ENCODE results near the gene GART. TPM values are rescaled to one million over a fixed set of nuclear protein-coding genes. Genes with fewer than 3 reads are reported as not detected.

Gene GART
- total and polyA plus RNA-seq, 8 donors = 4.1 to 126 (median 47.8) TPM

DNA sequence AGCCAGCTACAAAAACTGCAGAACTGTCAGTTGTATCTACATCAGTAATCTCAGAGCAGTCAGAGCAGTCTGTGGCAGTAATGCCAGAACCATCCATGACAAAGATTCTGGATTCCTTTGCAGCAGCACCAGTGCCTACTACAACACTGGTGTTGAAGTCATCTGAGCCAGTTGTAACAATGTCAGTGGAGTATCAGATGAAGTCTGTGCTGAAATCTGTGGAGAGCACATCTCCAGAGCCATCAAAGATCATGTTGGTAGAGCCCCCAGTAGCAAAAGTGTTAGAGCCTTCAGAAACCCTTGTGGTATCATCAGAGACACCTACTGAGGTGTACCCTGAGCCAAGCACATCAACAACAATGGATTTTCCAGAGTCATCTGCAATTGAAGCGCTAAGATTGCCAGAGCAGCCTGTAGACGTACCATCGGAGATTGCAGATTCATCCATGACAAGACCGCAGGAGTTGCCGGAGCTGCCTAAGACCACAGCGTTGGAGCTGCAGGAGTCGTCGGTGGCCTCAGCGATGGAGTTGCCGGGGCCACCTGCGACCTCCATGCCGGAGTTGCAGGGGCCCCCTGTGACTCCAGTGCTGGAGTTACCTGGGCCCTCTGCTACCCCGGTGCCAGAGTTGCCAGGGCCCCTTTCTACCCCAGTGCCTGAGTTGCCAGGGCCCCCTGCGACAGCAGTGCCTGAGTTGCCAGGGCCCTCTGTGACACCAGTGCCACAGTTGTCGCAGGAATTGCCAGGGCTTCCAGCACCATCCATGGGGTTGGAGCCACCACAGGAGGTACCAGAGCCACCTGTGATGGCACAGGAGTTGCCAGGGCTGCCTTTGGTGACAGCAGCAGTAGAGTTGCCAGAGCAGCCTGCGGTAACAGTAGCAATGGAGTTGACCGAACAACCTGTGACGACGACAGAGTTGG, 8.2 kb upstream of the GART start:
- no peak for TF ChIP-seq POLR2AphosphoS5 (IDR thresholded peaks at IDR 0.05)
- no peak for TF ChIP-seq POLR2A (IDR thresholded peaks at IDR 0.05)
- no peak for TF ChIP-seq EP300 (IDR thresholded peaks at IDR 0.05)
- TF ChIP-seq, protein P1, sequence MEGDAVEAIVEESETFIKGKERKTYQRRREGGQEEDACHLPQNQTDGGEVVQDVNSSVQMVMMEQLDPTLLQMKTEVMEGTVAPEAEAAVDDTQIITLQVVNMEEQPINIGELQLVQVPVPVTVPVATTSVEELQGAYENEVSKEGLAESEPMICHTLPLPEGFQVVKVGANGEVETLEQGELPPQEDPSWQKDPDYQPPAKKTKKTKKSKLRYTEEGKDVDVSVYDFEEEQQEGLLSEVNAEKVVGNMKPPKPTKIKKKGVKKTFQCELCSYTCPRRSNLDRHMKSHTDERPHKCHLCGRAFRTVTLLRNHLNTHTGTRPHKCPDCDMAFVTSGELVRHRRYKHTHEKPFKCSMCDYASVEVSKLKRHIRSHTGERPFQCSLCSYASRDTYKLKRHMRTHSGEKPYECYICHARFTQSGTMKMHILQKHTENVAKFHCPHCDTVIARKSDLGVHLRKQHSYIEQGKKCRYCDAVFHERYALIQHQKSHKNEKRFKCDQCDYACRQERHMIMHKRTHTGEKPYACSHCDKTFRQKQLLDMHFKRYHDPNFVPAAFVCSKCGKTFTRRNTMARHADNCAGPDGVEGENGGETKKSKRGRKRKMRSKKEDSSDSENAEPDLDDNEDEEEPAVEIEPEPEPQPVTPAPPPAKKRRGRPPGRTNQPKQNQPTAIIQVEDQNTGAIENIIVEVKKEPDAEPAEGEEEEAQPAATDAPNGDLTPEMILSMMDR (IDR thresholded peaks at IDR 0.05) = no peak
- Histone ChIP-seq H3K36me3 (peaks cover 62 to 91% (median 90%) of the 10 kb centered on the region in 4 donors), H3K9me3 (no peaks in the 10 kb centered on the region), H3K4me1 (peaks cover 11 to 49% (median 30%) of the 10 kb centered on the region in 4 donors), H3K4me3 (no peak overlapping the region), H3K27ac (no peak overlapping the region), H3K27me3 (no peaks in the 10 kb centered on the region)
- no peak for DNase-seq
- intact Hi-C loops (cut with DNase I; ENCODE audit: low total_unique reads) = no loop called here
- 89 to 99% (median 96%) methylated on average over 11 to 19 of the region's 19 CpGs for WGBS, 5 donors

DNA sequence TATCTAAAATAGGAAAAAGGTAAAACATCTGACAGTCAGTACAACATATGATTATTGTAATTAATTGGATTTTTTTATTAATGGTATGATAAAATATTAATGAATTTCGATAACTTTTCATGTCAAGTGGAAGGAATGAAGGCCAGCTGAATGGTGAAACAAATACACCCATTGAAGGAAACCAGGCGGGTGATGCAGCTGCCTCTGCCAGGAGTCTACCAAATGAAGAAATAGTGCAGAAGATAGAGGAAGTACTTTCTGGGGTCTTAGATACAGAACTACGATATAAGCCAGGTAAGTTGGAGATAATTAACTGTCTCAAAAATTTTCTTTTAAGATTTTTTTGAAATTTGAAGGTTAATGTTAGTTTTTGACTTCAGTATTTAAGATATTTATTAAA, 4.2 kb upstream of the GART start:
- H3K27ac ChIP-seq = no peak overlapping the region
- no peak for DNase-seq
- no peaks in the 10 kb centered on the region for H3K9me3 ChIP-seq
- peaks cover 16 to 58% (median 36%) of the 10 kb centered on the region in 4 donors for H3K4me1 ChIP-seq
- TF ChIP-seq POLR2AphosphoS5 (IDR thresholded peaks at IDR 0.05) (no peak), POLR2A (IDR thresholded peaks at IDR 0.05) (no peak)
- TF ChIP-seq, protein P1 (IDR thresholded peaks at IDR 0.05) = no peak
- intact Hi-C loops (cut with DNase I; ENCODE audit: low total_unique reads) = no loop called here
- WGBS, 5 donors = 46 to 65% (median 48%) methylated on average over 3 of the region's 3 CpGs
- no peaks in the 10 kb centered on the region for H3K27me3 ChIP-seq
- peak overlapping the region in 1 of 4 donors; percentile 10 for H3K4me3 ChIP-seq
- H3K36me3 ChIP-seq = peaks cover 24 to 50% (median 49%) of the 10 kb centered on the region in 4 donors

DNA sequence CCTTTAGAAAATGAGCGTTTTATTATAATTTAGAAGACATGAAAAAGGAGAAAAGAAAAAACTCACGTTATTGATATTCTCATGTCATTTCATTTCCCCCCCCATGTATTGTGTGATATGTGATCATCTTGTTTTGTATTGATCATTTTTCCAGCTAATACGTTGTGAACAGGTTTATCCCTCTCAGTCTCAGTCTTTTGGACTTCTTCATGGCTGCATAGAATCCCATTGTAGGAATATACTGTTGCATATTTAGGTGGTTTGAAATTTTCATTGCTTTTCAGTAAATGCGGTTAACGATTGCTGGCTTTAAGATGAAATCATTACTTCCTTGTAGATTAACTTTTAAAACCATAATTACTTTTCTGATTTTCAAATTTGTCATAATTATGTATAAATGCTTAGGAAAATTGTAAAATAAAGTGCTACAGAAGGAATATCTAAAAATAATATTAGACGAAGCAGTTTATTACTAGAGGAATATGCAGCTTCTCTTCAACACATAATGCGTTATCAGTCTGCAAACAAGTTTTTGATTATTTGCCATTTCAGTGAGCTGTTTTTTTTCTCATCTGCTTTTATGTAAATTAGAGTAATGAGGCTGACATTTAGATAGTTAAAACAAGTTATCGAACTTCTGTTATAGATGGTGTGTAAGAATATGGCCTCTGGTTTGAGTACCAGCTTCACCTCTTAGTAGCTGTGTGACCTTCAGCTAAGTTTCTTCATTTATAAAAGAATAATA, 2.7 kb upstream of the GART start:
- H3K27me3 ChIP-seq = no peaks in the 10 kb centered on the region
- intact Hi-C loops (cut with DNase I; ENCODE audit: low total_unique reads) = no loop called here
- H3K27ac ChIP-seq = peak overlapping the region in 3 of 5 donors; percentile 97 to 99 (median 99)
- no peak for DNase-seq
- peaks cover 9 to 36% (median 35%) of the 10 kb centered on the region in 4 donors for H3K36me3 ChIP-seq
- TF ChIP-seq POLR2A (IDR thresholded peaks at IDR 0.05) (no peak), POLR2AphosphoS5 (IDR thresholded peaks at IDR 0.05) (no peak), EP300 (IDR thresholded peaks at IDR 0.05) (no peak)
- TF ChIP-seq, protein P1 (IDR thresholded peaks at IDR 0.05) = no peak
- no peaks in the 10 kb centered on the region for H3K9me3 ChIP-seq
- peaks cover 27 to 68% (median 49%) of the 10 kb centered on the region in 4 donors for H3K4me1 ChIP-seq
- H3K4me3 ChIP-seq = peak overlapping the region; percentile 70 to 81 (median 78)
- WGBS, 5 donors = 6 to 11% (median 7%) methylated on average over 8 of the region's 8 CpGs

DNA sequence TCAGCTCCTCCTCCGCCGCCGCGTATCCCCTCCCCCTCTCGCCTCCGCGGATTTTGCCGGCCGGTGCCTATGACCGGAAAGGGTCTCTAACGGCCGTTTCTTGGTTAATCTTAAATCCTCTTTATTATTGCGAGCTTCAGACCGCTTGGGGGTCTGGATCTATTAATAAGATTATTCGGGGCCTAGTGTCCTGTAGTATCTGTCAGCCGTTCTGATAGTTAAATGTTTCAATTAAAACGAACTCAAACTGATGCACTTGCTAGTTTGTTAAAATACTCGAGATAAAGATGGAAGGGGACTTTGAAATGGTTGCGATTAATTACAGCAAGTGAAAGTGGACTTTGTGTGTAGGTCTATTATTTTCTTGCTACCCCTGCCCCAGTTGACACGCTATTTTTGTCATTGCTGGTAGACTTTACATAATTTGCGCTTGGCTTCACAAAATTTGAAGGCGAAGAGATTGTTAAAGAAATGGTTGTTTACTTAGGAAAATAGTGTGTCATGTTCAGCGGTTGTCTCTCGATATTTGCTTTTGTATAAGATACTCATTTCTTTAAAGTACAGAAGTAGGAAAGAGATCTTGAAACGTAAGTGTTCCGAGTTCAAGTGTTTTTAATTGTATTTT, 1.7 kb upstream of the GART start:
- TF ChIP-seq EP300 (IDR thresholded peaks at IDR 0.05) (no peak), POLR2A (IDR thresholded peaks at IDR 0.05) (no peak), POLR2AphosphoS5 (IDR thresholded peaks at IDR 0.05) (no peak)
- TF ChIP-seq, protein P1 (IDR thresholded peaks at IDR 0.05) = no peak
- no peaks in the 10 kb centered on the region for H3K27me3 ChIP-seq
- peak overlapping the region; percentile 70 to 81 (median 78) for H3K4me3 ChIP-seq
- H3K4me1 ChIP-seq = peaks cover 27 to 74% (median 53%) of the 10 kb centered on the region in 4 donors
- DNase-seq = peak; percentile 72 to 89
- 0% methylated on average over 26 of the region's 26 CpGs for WGBS, 5 donors
- H3K9me3 ChIP-seq = no peaks in the 10 kb centered on the region
- peaks cover 7 to 31% (median 30%) of the 10 kb centered on the region in 4 donors for H3K36me3 ChIP-seq
- H3K27ac ChIP-seq = peak overlapping the region; percentile 91 to 99 (median 99)
- intact Hi-C loops (cut with DNase I; ENCODE audit: low total_unique reads) = no loop called here
